CD4-positive, alpha-beta T cell treated with Interleukin-15 for 4 hours (primary cell): ENCODE measurements around the gene CNDP1.

Experiments used
- DNase-seq: peaks from one replicate; pipeline ENCODE4 v3.0.0-alpha.2; 2020; ENCODE audit warnings: low spot score

CNDP1 gene

GRCh38 chr18:74626049-74626874 lies 92.0 kb downstream of the CNDP1 start:
- DNase-seq: no peak

- DNase-seq: no peak
Observed at GRCh38 chr18:74630804-74631203, 96.5 kb downstream of the CNDP1 start.

GRCh38 chr18:74631212-74631611 lies 96.9 kb downstream of the CNDP1 start:
- no peak for DNase-seq

- no peak for DNase-seq
Observed at GRCh38 chr18:74631623-74632350, 97.5 kb downstream of the CNDP1 start.

- DNase-seq: no peak
Observed at GRCh38 chr18:74632351-74632679, 98.0 kb downstream of the CNDP1 start.

GRCh38 chr18:74632856-74633255 lies 98.6 kb downstream of the CNDP1 start:
- DNase-seq: no peak

- DNase-seq: no peak
Observed at GRCh38 chr18:74633652-74634352, 99.5 kb downstream of the CNDP1 start.

- no peak for DNase-seq
Observed at GRCh38 chr18:74635224-74635975, 101.1 kb downstream of the CNDP1 start.
